HEK293T (cell line): ENCODE results near the gene PBX4.

ENCODE experiments used
- CTCF ChIA-PET: fragments of 350-600 bp; formaldehyde crosslinking; extraction: SDS; loops from one replicate; lab custom pipeline; 2021; ENCODE audit warnings: antibody characterized with exemption, inconsistent platforms; lab: Yijun Ruan, JAX
- POLR2A ChIA-PET: fragments of 350-600 bp; formaldehyde crosslinking; extraction: SDS; loops from one replicate; lab custom pipeline; 2020; ENCODE audit warnings: antibody characterized with exemption, inconsistent platforms; lab: Yijun Ruan, JAX
- DNase-seq: peaks from one replicate; pipeline ENCODE4 v3.0.0; 2012; ENCODE audit warnings: mixed read lengths; ENCODE audit errors: extremely low spot score
- ARNT ChIP-seq: fragments of 450-650 bp; IDR thresholded peaks from 2 replicates; pipeline ENCODE4 v1.6.1; 2017; ENCODE audit warnings: mild to moderate bottlenecking
- BHLHE40 ChIP-seq: fragments of 450-650 bp; IDR thresholded peaks from 2 replicates; pipeline ENCODE4 v1.6.1; 2016; ENCODE audit warnings: mild to moderate bottlenecking, moderate library complexity, borderline replicate concordance
- CTBP1 ChIP-seq: fragments of 450-650 bp; IDR thresholded peaks from 2 replicates; pipeline ENCODE4 v1.6.1; 2016; ENCODE audit warnings: borderline replicate concordance
- ELF4 ChIP-seq: fragments of 450-650 bp; IDR thresholded peaks from 2 replicates; pipeline ENCODE4 v1.6.1; 2017; ENCODE audit warnings: antibody characterized with exemption
- FOXA1 ChIP-seq: fragments of 450-650 bp; IDR thresholded peaks from 2 replicates; pipeline ENCODE4 v1.6.1; 2016; ENCODE audit warnings: mild to moderate bottlenecking
- FOXK2 ChIP-seq: fragments of 450-650 bp; IDR thresholded peaks from 2 replicates; pipeline ENCODE4 v1.6.1; 2016; ENCODE audit warnings: mild to moderate bottlenecking
- FOXM1 ChIP-seq: fragments of 450-650 bp; IDR thresholded peaks from 2 replicates; pipeline ENCODE4 v1.6.1; 2017; ENCODE audit warnings: mild to moderate bottlenecking, borderline replicate concordance
- HDGF ChIP-seq: fragments of 450-650 bp; IDR thresholded peaks from 2 replicates; pipeline ENCODE4 v1.6.1; 2017; ENCODE audit warnings: antibody characterized with exemption, borderline replicate concordance
- L3MBTL2 ChIP-seq: fragments of 450-650 bp; conservative IDR thresholded peaks from 2 replicates; pipeline ENCODE4 v1.6.1; 2016; ENCODE audit warnings: mild to moderate bottlenecking
- LEF1 ChIP-seq: fragments of 450-650 bp; IDR thresholded peaks from 2 replicates; pipeline ENCODE4 v1.6.1; 2017; ENCODE audit warnings: mild to moderate bottlenecking, borderline replicate concordance
- NFRKB ChIP-seq: fragments of 450-650 bp; IDR thresholded peaks from 2 replicates; pipeline ENCODE4 v1.6.1; 2016; ENCODE audit warnings: mild to moderate bottlenecking, moderate library complexity
- PKNOX1 ChIP-seq: fragments of 450-650 bp; IDR thresholded peaks from 2 replicates; pipeline ENCODE4 v1.6.1; 2016
- SP1 ChIP-seq: fragments of 450-650 bp; IDR thresholded peaks from 2 replicates; pipeline ENCODE4 v1.6.1; 2017
- SUZ12 ChIP-seq: fragments of 450-650 bp; IDR thresholded peaks from 2 replicates; pipeline ENCODE4 v1.6.1; 2016; ENCODE audit warnings: mild to moderate bottlenecking
- TARDBP ChIP-seq: fragments of 450-650 bp; IDR thresholded peaks from 2 replicates; pipeline ENCODE4 v1.6.1; 2016
- ZNF384 ChIP-seq: fragments of 450-650 bp; IDR thresholded peaks from 2 replicates; pipeline ENCODE4 v1.6.1; 2016

Gene PBX4

DNA sequence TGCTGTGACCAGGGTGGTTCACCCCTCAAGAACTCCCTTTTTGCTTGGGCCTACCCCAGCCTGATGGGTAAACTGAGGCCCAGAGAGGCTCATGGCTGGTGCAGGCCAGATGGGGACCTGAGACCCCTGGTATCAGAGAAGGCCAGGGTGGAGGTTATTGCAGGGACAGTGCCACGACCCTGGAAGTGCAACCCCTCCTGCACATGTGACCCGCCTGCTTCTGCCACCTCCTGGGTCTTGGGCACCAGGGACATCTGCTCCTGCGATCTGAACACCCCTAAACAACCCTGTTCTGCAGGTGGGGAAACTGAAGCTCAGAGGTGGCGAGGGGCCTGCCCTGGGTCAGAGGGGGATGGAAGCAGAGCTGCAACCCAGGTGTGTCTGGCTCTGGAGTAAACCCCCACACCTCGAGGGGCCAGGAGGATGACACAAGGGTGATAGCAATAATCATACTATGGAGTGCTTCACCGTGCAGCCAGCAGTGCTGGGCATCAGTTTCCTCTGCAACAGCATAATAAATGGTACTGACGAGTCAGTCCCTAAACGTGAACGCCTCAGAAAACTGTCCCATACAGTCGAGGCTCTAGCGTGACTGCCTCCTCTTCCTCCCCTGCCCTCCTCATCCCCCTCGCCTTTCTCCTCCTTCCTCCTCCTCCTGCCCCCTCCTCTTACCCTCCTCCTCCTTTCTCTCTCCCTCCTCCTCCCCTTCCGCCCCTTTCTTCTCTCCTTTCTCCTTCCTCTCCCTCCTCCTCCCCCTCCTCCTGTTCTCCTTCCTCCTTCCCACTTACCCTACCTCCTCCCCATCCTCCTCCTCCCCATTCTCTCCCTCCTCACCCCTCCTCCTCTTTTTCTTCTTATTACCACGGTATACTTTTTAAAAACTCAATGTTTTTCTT lies 85.4 kb downstream of the PBX4 start:
- ChIA-PET POLR2A (interaction anchor here (0.9 to 1.0 kb wide), 2 partner anchors 17 to 21 kb away, joined by 3 to 4 read pairs; partner anchors contain the start of genes NDUFA13 and TSSK6), CTCF (interaction anchor here (0.7 to 2.3 kb wide), 3 partner anchors 20 to 111 kb away, joined by 3 to 40 read pairs (median 6); no protein-coding TSS in a partner anchor)
- 0 out of 2 replicates have a peak, but pooled peaks have one; percentile 6 for TF ChIP-seq PKNOX1
- TF ChIP-seq FOXM1, result no peak
- DNase-seq, result no peak

GRCh38 chr19:19531951-19532805 lies 86.3 kb downstream of the PBX4 start:
- CTCF ChIA-PET, result interaction anchor here (0.6 to 2.3 kb wide), 6 partner anchors 13 to 112 kb away, joined by 3 to 40 read pairs (median 6); no protein-coding TSS in a partner anchor
- DNase-seq, result peak; percentile 82
- POLR2A ChIA-PET, result interaction anchor here (0.9 to 1.0 kb wide), 2 partner anchors 16 to 22 kb away, joined by 3 to 4 read pairs; partner anchors contain the start of genes NDUFA13 and TSSK6
- TF ChIP-seq L3MBTL2, result no peak
- no peak for TF ChIP-seq CTBP1
- TF ChIP-seq TARDBP, result no peak
- no peak for TF ChIP-seq ZNF384
- TF ChIP-seq FOXA1, result no peak
- TF ChIP-seq PKNOX1, result no peak
- no peak for TF ChIP-seq BHLHE40
- TF ChIP-seq FOXK2, result no peak
- TF ChIP-seq NFRKB, result no peak

- ChIA-PET POLR2A (interaction anchor here (1.5 to 1.9 kb wide), 2 partner anchors 15 to 245 kb away, joined by 3 to 6 read pairs; partner anchors contain the start of genes NDUFA13 and TSSK6), CTCF (interaction anchor here (0.9 to 1.5 kb wide), 2 partner anchors 22 to 113 kb away, joined by 3 read pairs; partner anchors contain the start of gene GMIP)
- TF ChIP-seq BHLHE40 (no peak), SUZ12 (no peak), CTBP1 (no peak), NFRKB (no peak), ARNT (no peak), L3MBTL2 (no peak)
- no peak for DNase-seq
These were observed 87.6 kb downstream of the PBX4 start for GRCh38 chr19:19530889-19531288.

DNA sequence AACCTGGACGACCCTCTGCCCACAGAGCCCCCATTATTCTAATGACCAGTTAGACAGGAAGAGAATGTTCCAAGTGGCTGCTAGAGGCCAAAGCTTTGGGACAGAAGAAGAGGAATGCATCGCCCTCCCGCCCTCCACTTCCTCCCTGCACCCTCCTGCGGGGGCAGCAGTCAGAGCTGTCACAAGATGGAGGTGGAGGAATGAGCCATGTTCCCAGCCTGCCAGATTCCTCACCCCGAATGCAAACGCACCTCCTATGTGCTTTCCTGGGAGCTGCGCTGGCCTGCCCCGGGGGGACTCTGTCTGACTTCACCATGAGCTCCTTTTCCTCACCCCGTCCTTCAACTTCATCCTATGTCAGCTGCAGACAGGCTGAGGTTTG lies 88.1 kb downstream of the PBX4 start:
- no peak for TF ChIP-seq ELF4
- no peak for TF ChIP-seq FOXM1
- no peak for TF ChIP-seq FOXK2
- TF ChIP-seq BHLHE40, result no peak
- no peak for TF ChIP-seq SP1
- no peak for TF ChIP-seq L3MBTL2
- DNase-seq, result no peak
- ChIA-PET POLR2A (interaction anchor here (1.5 to 1.9 kb wide), 2 partner anchors 14 to 246 kb away, joined by 3 to 6 read pairs; partner anchors contain the start of genes NDUFA13 and TSSK6), CTCF (interaction anchor here (0.7 to 1.5 kb wide), 3 partner anchors 22 to 696 kb away, joined by 3 read pairs; partner anchors contain the start of gene GMIP)

DNA sequence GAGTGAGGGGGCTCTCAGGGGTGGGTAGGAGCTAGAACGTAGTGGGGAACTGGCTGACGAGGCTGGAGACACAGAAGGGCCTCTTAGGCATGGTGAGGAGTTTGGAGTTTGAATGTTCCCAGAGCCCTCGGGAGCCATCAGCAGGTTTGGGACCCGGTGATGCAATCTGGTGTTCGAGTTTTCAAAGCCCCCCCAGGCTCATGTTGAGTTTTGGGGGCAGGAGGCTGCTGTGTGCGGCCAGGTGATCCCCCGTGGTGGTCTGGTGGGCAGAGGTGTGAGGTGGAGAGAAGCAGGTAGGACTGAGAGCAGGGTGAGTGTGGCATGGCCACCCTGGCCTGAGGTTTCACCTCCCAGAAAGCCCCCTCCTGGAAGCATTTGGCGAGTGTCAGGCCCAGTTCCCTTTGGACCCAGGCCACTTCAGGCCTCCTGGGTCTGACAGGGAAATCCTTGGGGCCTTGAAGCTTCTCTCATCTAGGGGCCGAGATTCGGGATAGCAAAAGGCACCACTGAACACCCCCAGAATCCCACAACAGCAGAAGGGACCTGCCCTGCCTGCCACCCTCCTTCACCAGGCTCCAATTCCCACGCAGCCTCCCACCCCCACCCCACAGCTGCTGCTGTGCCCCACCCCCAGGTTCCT lies 88.6 kb downstream of the PBX4 start:
- CTCF ChIA-PET, result interaction anchor here (0.7 to 1.5 kb wide), 3 partner anchors 23 to 696 kb away, joined by 3 read pairs; partner anchors contain the start of gene GMIP
- DNase-seq, result no peak
- TF ChIP-seq NFRKB, result no peak
- no peak for TF ChIP-seq LEF1
- TF ChIP-seq SUZ12, result no peak
- no peak for TF ChIP-seq ZNF384
- TF ChIP-seq ELF4, result no peak
- TF ChIP-seq TARDBP, result no peak
- TF ChIP-seq L3MBTL2, result no peak
- no peak for TF ChIP-seq ARNT
- TF ChIP-seq FOXM1, result no peak
- TF ChIP-seq SP1, result no peak
- no peak for TF ChIP-seq HDGF
- TF ChIP-seq FOXA1, result no peak
- no peak for TF ChIP-seq PKNOX1
- no peak for TF ChIP-seq CTBP1
- no peak for TF ChIP-seq BHLHE40
- POLR2A ChIA-PET, result interaction anchor here (1.5 to 1.9 kb wide), 2 partner anchors 14 to 246 kb away, joined by 3 to 6 read pairs; partner anchors contain the start of genes NDUFA13 and TSSK6
